ENCODE measurements around the gene EFNA2. TPM values are rescaled to one million over a fixed set of nuclear protein-coding genes. Genes with fewer than 3 reads are reported as not detected.

Gene EFNA2
- total RNA-seq, 1 donor from 2014 or later = 15.0 TPM

DNA sequence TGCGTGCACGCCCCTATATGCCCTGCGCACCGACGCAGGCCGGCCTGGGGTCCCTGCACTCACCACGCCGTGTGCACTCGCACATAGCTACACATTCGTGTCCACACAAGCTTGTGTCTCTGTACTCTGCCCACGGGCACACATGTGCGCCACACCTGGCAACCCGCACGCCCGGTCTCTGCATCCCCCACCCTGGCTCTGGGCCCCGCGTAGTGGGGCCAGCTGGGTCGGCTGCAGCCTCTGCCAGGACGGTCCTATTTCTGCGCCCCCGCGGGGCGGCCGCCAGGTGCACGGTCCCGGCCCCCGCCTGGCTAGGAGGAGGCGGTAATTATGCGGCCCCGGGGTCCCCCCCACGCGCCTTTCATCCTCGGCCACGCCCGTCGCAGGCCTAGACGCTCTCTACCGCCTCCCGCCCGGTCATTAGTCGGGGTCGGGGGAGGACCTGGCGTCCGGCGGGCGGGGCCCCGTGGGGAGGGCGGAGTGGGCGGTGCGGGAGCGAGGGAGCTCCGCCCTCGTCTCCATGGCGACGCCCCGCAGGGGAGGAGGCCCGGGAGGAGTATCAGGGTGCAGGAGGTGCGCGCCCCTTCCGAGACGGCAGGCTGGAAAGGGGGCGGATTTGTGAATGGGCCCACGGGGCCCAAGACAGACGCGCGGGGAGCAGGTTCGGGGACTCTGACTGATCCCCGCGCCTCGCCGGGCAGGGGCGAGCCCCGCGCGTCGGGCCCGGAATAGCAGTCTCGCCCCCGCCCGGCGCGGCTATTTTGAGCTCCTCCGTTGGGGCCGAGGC lies 19.4 kb upstream of the EFNA2 start:
- Mint-ChIP-seq H3K27me3 (ENCODE audit: low read depth) (peaks cover 4% of the 10 kb centered on the region), H3K9me3 (no peaks in the 10 kb centered on the region), H3K27ac (peak overlapping the region; percentile 78), H3K36me3 (peaks cover 2% of the 10 kb centered on the region), H3K4me1 (peaks cover 64% of the 10 kb centered on the region), H3K4me3 (peak overlapping the region; percentile 55)
- TF ChIP-seq, protein P1, sequence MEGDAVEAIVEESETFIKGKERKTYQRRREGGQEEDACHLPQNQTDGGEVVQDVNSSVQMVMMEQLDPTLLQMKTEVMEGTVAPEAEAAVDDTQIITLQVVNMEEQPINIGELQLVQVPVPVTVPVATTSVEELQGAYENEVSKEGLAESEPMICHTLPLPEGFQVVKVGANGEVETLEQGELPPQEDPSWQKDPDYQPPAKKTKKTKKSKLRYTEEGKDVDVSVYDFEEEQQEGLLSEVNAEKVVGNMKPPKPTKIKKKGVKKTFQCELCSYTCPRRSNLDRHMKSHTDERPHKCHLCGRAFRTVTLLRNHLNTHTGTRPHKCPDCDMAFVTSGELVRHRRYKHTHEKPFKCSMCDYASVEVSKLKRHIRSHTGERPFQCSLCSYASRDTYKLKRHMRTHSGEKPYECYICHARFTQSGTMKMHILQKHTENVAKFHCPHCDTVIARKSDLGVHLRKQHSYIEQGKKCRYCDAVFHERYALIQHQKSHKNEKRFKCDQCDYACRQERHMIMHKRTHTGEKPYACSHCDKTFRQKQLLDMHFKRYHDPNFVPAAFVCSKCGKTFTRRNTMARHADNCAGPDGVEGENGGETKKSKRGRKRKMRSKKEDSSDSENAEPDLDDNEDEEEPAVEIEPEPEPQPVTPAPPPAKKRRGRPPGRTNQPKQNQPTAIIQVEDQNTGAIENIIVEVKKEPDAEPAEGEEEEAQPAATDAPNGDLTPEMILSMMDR (IDR thresholded peaks at IDR 0.05; ENCODE audit: unreplicated experiment) = no peak
- peak; percentile 66 to 80 for DNase-seq (ENCODE audit: low spot score in 2 of 2, unreplicated experiment in 2 of 2)

DNA sequence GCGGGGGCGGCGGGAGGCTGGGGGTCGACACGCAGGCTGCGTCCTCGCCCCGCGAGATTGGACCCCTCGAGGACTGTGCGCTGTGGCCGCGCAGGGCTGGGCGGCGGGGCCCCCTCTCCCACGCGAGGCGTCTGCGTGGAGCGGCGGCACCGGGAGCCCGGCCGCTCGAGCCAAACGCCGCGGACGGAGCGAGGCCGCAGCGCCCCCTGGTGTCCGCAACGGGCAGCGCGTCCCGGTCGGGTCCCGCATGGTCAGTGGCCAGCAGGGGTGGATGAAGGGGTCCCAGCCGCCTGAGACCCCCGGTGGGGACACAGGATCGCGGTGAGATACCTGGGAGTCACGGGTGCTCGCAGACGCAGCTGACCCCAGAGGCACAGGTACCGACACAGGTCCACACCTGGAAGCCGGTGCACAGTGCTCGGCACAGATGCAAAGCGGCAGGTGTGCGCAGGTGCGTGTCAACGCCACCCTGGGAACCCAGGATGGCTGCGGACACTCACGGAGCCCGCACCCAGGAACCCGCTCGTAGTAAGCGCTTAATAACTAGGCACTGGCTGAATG lies 18.7 kb upstream of the EFNA2 start:
- Mint-ChIP-seq H3K27me3 (ENCODE audit: low read depth) (peaks cover 4% of the 10 kb centered on the region), H3K36me3 (peaks cover 8% of the 10 kb centered on the region), H3K4me1 (peaks cover 64% of the 10 kb centered on the region), H3K4me3 (peak overlapping the region; percentile 63), H3K9me3 (no peaks in the 10 kb centered on the region), H3K27ac (no peak overlapping the region)
- TF ChIP-seq, protein P1 (IDR thresholded peaks at IDR 0.05; ENCODE audit: unreplicated experiment) = peak; percentile 99
- DNase-seq (ENCODE audit: low spot score in 2 of 2, unreplicated experiment in 2 of 2) = peak; percentile 74 to 92

DNA sequence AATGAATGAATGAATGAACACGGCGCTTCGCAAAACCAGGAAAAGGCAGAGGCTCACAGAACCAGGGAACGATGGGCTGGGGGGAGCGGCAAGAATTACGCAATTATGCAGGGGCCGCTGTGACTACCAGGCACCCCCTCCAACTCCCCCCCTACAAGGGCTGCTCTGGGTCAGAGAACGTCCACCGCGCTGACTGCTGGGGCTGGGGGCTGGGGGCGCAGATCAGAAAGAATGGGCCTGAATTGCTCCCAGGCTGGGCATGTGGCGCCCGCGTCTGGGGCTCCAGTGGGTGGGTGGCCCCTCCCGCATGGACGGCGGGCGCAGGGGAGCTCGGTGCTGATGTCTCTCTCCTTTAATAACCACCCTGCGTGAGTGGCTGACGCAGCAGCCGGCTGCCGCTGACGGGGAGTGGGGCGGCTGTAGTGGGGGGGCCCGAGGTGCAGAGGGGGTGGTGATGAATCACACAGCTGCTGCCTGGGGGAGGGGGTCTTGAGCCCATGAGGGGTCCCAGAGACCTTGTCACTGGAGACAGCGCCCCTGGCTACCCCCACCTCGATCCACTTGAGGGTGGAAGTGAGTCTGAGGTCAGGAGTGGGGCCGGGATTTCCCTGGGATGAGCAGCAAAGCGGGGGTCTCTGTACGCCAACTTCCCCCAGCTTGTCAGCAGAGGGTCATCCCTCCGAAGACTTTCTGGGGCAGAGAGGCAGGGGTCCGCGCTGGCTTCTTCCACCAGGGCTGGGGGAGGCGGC lies 18.0 kb upstream of the EFNA2 start:
- Mint-ChIP-seq H3K27me3 (ENCODE audit: low read depth) (peaks cover 4% of the 10 kb centered on the region), H3K36me3 (peaks cover 9% of the 10 kb centered on the region), H3K27ac (no peak overlapping the region), H3K4me1 (peaks cover 65% of the 10 kb centered on the region), H3K9me3 (no peaks in the 10 kb centered on the region), H3K4me3 (peak overlapping the region; percentile 63)
- no peak for DNase-seq (ENCODE audit: low spot score in 2 of 2, unreplicated experiment in 2 of 2)
- TF ChIP-seq, protein P1 (IDR thresholded peaks at IDR 0.05; ENCODE audit: unreplicated experiment) = no peak

DNA sequence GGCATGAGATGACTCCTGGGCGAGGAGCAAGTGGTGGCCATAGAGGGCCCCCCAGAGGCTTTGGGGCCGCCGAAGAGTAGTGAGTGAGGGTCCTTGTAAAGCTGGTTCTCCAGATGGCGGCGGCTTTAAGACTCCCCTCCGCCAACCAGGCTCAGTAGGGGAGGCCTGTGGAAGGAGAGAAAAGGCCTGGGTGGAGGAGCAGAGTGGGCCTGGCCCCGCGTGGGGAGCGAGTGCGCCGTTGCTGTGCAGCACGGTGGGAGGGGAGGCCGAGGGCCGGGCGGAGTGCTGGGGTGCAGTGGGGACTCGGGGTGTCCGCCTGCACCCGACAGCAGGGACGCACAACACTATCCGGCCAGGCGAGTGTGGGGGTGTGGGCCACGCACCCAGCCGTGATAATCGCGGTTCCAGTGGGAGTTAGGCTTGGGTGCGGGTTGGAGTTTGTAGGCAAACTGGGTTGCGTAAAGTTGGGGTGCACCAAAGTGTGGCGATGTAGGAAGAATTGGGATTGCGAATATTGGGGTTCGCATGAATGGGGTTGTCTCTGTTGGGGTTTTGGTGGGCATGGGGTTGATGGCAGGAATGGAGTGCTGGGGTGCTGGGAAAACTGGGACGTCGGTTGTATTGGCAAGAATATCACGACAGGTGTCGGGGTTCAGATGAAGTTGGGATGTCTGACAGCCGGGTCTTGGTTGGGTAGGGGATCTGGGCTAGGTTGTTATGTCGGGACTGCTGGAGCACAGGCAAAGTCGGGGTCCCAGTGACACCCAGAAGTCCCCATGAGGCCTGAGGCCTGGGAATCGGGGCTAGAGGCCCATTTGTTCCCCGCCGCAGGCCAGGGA lies 17.2 kb upstream of the EFNA2 start:
- TF ChIP-seq, protein P1 (IDR thresholded peaks at IDR 0.05; ENCODE audit: unreplicated experiment) = no peak
- no peak for DNase-seq (ENCODE audit: low spot score in 2 of 2, unreplicated experiment in 2 of 2)
- H3K36me3 Mint-ChIP-seq = peaks cover 14% of the 10 kb centered on the region
- no peaks in the 10 kb centered on the region for H3K9me3 Mint-ChIP-seq
- peak overlapping the region; percentile 63 for H3K4me3 Mint-ChIP-seq
- H3K27me3 Mint-ChIP-seq (ENCODE audit: low read depth) = peaks cover 4% of the 10 kb centered on the region
- H3K4me1 Mint-ChIP-seq = peaks cover 63% of the 10 kb centered on the region
- peak overlapping the region; percentile 59 for H3K27ac Mint-ChIP-seq

DNA sequence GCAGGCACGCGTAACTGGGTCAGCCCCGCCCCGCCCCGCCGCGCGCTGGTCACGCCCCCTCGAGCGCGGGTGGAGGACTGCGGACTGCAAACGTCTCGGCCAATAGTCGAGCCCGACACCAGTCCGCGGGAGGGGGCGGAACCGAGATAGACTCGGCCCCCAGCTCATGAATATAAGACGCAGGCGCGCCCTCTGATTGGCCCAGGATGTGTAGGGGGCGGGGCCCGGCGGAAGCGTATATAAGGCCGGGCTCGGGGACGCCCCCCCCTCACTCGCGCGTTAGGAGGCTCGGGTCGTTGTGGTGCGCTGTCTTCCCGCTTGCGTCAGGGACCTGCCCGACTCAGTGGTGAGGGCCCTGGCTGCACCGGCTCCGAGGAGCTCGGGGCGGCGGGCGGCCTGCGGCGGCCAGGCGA lies 16.6 kb upstream of the EFNA2 start, which contains the start of gene CIRBP:
Gene CIRBP (plus strand): TSS at position 268 of the 413 bp plus-strand sequence. CDS start 1,602 bp downstream, outside the sequence.
- DNase-seq (ENCODE audit: low spot score in 2 of 2, unreplicated experiment in 2 of 2) = peak; percentile 98
- H3K27me3 Mint-ChIP-seq (ENCODE audit: low read depth) = peaks cover 4% of the 10 kb centered on the region
- H3K27ac Mint-ChIP-seq = peak within 1 kb of the TSS; percentile 95
- H3K4me1 Mint-ChIP-seq = peaks cover 68% of the 10 kb centered on the region
- TF ChIP-seq, protein P1 (IDR thresholded peaks at IDR 0.05; ENCODE audit: unreplicated experiment) = no peak
- peaks cover 20% of the 10 kb centered on the region for H3K36me3 Mint-ChIP-seq
- H3K9me3 Mint-ChIP-seq = no peaks in the 10 kb centered on the region
- peak within 1 kb of the TSS; percentile 81 for H3K4me3 Mint-ChIP-seq

Measured in mesothelial cell of epicardium (in vitro differentiated cells).